SU-DHL-6 (cell line): ENCODE results near the gene CLDN9.

Source experiments
- EZH2phosphoT487 ChIP-seq: fragments of 200-600 bp; sonication (generic), shearing (Covaris generic); conservative IDR thresholded peaks from 2 replicates; pipeline ENCODE4 v1.6.1; 2018; ENCODE audit warnings: mild to moderate bottlenecking, antibody characterized with exemption, low read length, moderate library complexity, mixed read lengths
- TF ChIP-seq, protein P1 (sequence below): fragments of 200-600 bp; sonication (generic); IDR thresholded peaks from one replicate; pipeline ENCODE4 v1.5.1; 2017; ENCODE audit warnings: antibody characterized with exemption, mild to moderate bottlenecking, low read length, moderate library complexity; ENCODE audit not compliant: insufficient read depth, poor library complexity, severe bottlenecking

DNA sequence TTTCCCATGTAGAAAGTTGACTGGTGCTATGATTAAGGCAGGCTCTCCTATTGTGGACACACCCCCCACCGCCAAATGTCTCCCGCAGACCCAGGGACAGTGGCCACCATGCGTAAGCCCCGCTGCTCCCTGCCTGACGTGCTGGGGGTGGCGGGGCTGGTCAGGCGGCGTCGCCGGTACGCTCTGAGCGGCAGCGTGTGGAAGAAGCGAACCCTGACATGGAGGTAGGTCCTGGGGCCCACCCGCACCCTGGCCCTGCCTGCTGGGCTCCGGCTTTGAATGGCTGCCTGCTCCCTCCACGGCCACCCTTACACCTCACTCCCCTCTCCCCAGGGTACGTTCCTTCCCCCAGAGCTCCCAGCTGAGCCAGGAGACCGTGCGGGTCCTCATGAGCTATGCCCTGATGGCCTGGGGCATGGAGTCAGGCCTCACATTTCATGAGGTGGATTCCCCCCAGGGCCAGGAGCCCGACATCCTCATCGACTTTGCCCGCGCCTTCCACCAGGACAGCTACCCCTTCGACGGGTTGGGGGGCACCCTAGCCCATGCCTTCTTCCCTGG lies 37.3 kb downstream of the CLDN9 start:
- no peak for TF ChIP-seq EZH2phosphoT487
- TF ChIP-seq, protein P1, sequence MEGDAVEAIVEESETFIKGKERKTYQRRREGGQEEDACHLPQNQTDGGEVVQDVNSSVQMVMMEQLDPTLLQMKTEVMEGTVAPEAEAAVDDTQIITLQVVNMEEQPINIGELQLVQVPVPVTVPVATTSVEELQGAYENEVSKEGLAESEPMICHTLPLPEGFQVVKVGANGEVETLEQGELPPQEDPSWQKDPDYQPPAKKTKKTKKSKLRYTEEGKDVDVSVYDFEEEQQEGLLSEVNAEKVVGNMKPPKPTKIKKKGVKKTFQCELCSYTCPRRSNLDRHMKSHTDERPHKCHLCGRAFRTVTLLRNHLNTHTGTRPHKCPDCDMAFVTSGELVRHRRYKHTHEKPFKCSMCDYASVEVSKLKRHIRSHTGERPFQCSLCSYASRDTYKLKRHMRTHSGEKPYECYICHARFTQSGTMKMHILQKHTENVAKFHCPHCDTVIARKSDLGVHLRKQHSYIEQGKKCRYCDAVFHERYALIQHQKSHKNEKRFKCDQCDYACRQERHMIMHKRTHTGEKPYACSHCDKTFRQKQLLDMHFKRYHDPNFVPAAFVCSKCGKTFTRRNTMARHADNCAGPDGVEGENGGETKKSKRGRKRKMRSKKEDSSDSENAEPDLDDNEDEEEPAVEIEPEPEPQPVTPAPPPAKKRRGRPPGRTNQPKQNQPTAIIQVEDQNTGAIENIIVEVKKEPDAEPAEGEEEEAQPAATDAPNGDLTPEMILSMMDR: no peak
